IMR-90 (cell line): ENCODE results near the gene ATP5PO. TPM values are rescaled to one million over a fixed set of nuclear protein-coding genes. Genes with fewer than 3 reads are reported as not detected.

Source experiments
- ATAC-seq: fragments of 200-7000 bp; cut with Tn5 transposase; 2 replicates; pipeline ENCODE4 v1.9.1; 2020; ENCODE audit warnings: low read depth, mild to moderate bottlenecking, moderate library complexity
- BruUV-seq: library from RNA; stranded (reverse); fragments of 400-500 nt; replicated peaks from 2 replicates; lab custom pipeline; 2021; lab: Mats Ljungman, UMichigan
- CTCF ChIA-PET: fragments of 300-600 bp; formaldehyde crosslinking; extraction: SDS; loops from one replicate; lab custom pipeline; 2021; ENCODE audit warnings: antibody characterized with exemption; lab: Yijun Ruan, JAX
- POLR2A ChIA-PET: fragments of 300-600 bp; sonication (Branson Sonifier 250); formaldehyde crosslinking; loops from one replicate; lab custom pipeline; 2022; ENCODE audit warnings: antibody characterized with exemption; ENCODE audit not compliant: unreplicated experiment; lab: Charles Lee
- DNase-seq: peaks from one replicate; pipeline ENCODE4 v3.0.0; 2013
- H2AFZ ChIP-seq: replicated peaks from 2 replicates; pipeline ENCODE3; 2013; ENCODE audit warnings: low read length, mild to moderate bottlenecking; ENCODE audit not compliant: poor library complexity
- H2AK5ac ChIP-seq: 2 replicates; pipeline ENCODE4 v1.6.1; 2013; ENCODE audit warnings: low read depth, low read length, inconsistent platforms
- H2AK9ac ChIP-seq: replicated peaks from 2 replicates; pipeline ENCODE3; 2013; ENCODE audit warnings: mild to moderate bottlenecking, low read depth, low read length, moderate library complexity; ENCODE audit not compliant: poor library complexity
- H2BK120ac ChIP-seq: 2 replicates; pipeline ENCODE4 v1.6.1; 2013; ENCODE audit warnings: low read depth, low read length, inconsistent platforms
- H2BK15ac ChIP-seq: 3 replicates; pipeline ENCODE4 v1.6.1; 2013; ENCODE audit warnings: low read depth, low read length, inconsistent platforms
- H2BK20ac ChIP-seq: 2 replicates; pipeline ENCODE4 v1.6.1; 2013; ENCODE audit warnings: low read depth, mild to moderate bottlenecking, inconsistent platforms, low read length, moderate library complexity
- H2BK5ac ChIP-seq: 2 replicates; pipeline ENCODE4 v1.6.1; 2013; ENCODE audit warnings: mild to moderate bottlenecking, low read depth, low read length, inconsistent platforms; ENCODE audit not compliant: poor library complexity, severe bottlenecking
- H3K14ac ChIP-seq: replicated peaks from 2 replicates; pipeline ENCODE4 v1.6.1; 2013; ENCODE audit warnings: low read depth, low read length, inconsistent platforms
- H3K18ac ChIP-seq: 2 replicates; pipeline ENCODE4 v1.6.1; 2013; ENCODE audit warnings: low read depth, low read length, control low read depth
- H3K23ac ChIP-seq: 2 replicates; pipeline ENCODE4 v1.6.1; 2013; ENCODE audit warnings: low read depth, low read length, inconsistent platforms
- H3K27ac ChIP-seq: 2 replicates; pipeline ENCODE4 v1.5.1; 2013; ENCODE audit warnings: mild to moderate bottlenecking, control low read depth, low read length; ENCODE audit not compliant: insufficient read depth
- H3K27me3 ChIP-seq: 2 replicates; pipeline ENCODE4 v1.6.1; 2013; ENCODE audit warnings: low read length; ENCODE audit not compliant: control insufficient read depth, insufficient read depth
- H3K36me3 ChIP-seq: 2 replicates; pipeline ENCODE4 v1.6.1; 2013; ENCODE audit warnings: low read length, mixed read lengths; ENCODE audit not compliant: control insufficient read depth, insufficient read depth
- H3K4ac ChIP-seq: 2 replicates; pipeline ENCODE4 v1.6.1; 2013; ENCODE audit warnings: low read depth, low read length, inconsistent platforms
- H3K4me1 ChIP-seq: 2 replicates; pipeline ENCODE4 v1.6.1; 2013; ENCODE audit warnings: low read length, mixed read lengths; ENCODE audit not compliant: control insufficient read depth, insufficient read depth
- H3K4me2 ChIP-seq: 2 replicates; pipeline ENCODE4 v1.6.1; 2013; ENCODE audit warnings: low read depth, mild to moderate bottlenecking, control low read depth, low read length, moderate library complexity
- H3K4me3 ChIP-seq: 2 replicates; pipeline ENCODE4 v1.5.1; 2013; ENCODE audit warnings: low read depth, mild to moderate bottlenecking, control low read depth, low read length, moderate library complexity; ENCODE audit not compliant: insufficient read depth
- H3K56ac ChIP-seq: 2 replicates; pipeline ENCODE4 v1.6.1; 2013; ENCODE audit warnings: low read length, inconsistent platforms; ENCODE audit not compliant: insufficient read depth; ENCODE audit errors: extremely low read depth
- H3K79me1 ChIP-seq, 2 experiments: 2 replicates each; pipeline ENCODE4 v1.6.1; 2013; ENCODE audit warnings: low read length in 2 of 2, inconsistent platforms in 1 of 2, low read depth in 1 of 2
- H3K9ac ChIP-seq: 2 replicates; pipeline ENCODE4 v1.6.1; 2013; ENCODE audit warnings: low read depth, low read length, control low read depth
- H3K9me1 ChIP-seq: 2 replicates; pipeline ENCODE4 v1.6.1; 2013; ENCODE audit warnings: low read length, inconsistent platforms; ENCODE audit not compliant: insufficient read depth
- H3K9me3 ChIP-seq: 2 replicates; pipeline ENCODE4 v1.6.1; 2013; ENCODE audit warnings: low read length; ENCODE audit not compliant: control insufficient read depth, insufficient read depth
- H4K20me1 ChIP-seq: 2 replicates; pipeline ENCODE4 v1.6.1; 2013; ENCODE audit warnings: low read length, inconsistent platforms; ENCODE audit not compliant: insufficient read depth
- H4K5ac ChIP-seq: 2 replicates; pipeline ENCODE4 v1.6.1; 2013; ENCODE audit warnings: mild to moderate bottlenecking, low read depth, low read length, control low read depth
- H4K8ac ChIP-seq, 2 experiments: 2 replicates each; pipeline ENCODE4 v1.6.1; 2013; ENCODE audit warnings: low read depth in 2 of 2, low read length in 2 of 2, control low read depth in 1 of 2, inconsistent platforms in 1 of 2
- H4K91ac ChIP-seq: 2 replicates; pipeline ENCODE4 v1.6.1; 2013; ENCODE audit warnings: low read depth, low read length, inconsistent platforms; ENCODE audit not compliant: insufficient read depth
- CEBPB ChIP-seq: IDR thresholded peaks from 2 replicates; pipeline ENCODE4 v1.6.1; 2012; ENCODE audit warnings: low read depth, low read length, improper control_type of control experiment
- CHD1 ChIP-seq: IDR thresholded peaks from 2 replicates; pipeline ENCODE4 v1.6.1; 2012; ENCODE audit warnings: low read depth, low read length, improper control_type of control experiment
- ELK1 ChIP-seq: fragments of 150-350 bp; IDR thresholded peaks from 2 replicates; pipeline ENCODE4 v1.6.1; 2016; ENCODE audit warnings: low read depth, mild to moderate bottlenecking, low read length, moderate library complexity, borderline replicate concordance
- FOS ChIP-seq: fragments of 150-350 bp; IDR thresholded peaks from 2 replicates; pipeline ENCODE4 v1.6.1; 2016; ENCODE audit warnings: low read depth, low read length
- MAFK ChIP-seq: IDR thresholded peaks from 2 replicates; pipeline ENCODE4 v1.6.1; 2012; ENCODE audit warnings: low read depth, low read length, improper control_type of control experiment
- MXI1 ChIP-seq: IDR thresholded peaks from 2 replicates; pipeline ENCODE4 v1.6.1; 2012; ENCODE audit warnings: low read depth, mild to moderate bottlenecking, low read length, moderate library complexity, borderline replicate concordance
- NFE2L2 ChIP-seq: fragments of 150-350 bp; IDR thresholded peaks from 2 replicates; pipeline ENCODE4 v1.6.1; 2016; ENCODE audit warnings: low read depth, mild to moderate bottlenecking, low read length
- RAD21 ChIP-seq: IDR thresholded peaks from 2 replicates; pipeline ENCODE4 v1.6.1; 2012; ENCODE audit warnings: low read length, improper control_type of control experiment
- RCOR1 ChIP-seq: IDR thresholded peaks from 2 replicates; pipeline ENCODE4 v1.6.1; 2012; ENCODE audit warnings: mild to moderate bottlenecking, low read length, improper control_type of control experiment; ENCODE audit not compliant: insufficient replicate concordance
- RFX5 ChIP-seq: IDR thresholded peaks from 2 replicates; pipeline ENCODE4 v1.8.0; 2012; ENCODE audit warnings: low read depth, mild to moderate bottlenecking, low read length, moderate library complexity
- SMC3 ChIP-seq: fragments of 150-350 bp; IDR thresholded peaks from 2 replicates; pipeline ENCODE4 v1.6.1; 2016; ENCODE audit warnings: low read depth, mild to moderate bottlenecking, antibody characterized with exemption, low read length, moderate library complexity
- USF2 ChIP-seq: fragments of 150-350 bp; IDR thresholded peaks from 2 replicates; pipeline ENCODE4 v1.6.1; 2017; ENCODE audit warnings: mild to moderate bottlenecking, antibody characterized with exemption, low read length, low read depth
- WGBS, 2 experiments: methylation state at CpG; one replicate each; pipeline versions ENCODE4 v1.1.5 to v1.1.7; 2013; ENCODE audit warnings: missing lambda C conversion rate in 2 of 2; ENCODE audit not compliant: insufficient read length in 1 of 2; ENCODE audit errors: extremely low coverage in 2 of 2; 5-methylcytosine and 5-hydroxymethylcytosine counted together
- dilution Hi-C: fragments of 300-500 bp; cut with HindIII; formaldehyde crosslinking; loops from one replicate; pipeline ENCODE4 v1.14.3; 2018; ENCODE audit warnings: low sequenced_read_pairs; ENCODE audit not compliant: unreplicated experiment
- in situ Hi-C: fragments of 300-500 bp; cut with MboI; formaldehyde crosslinking; loops from 3 replicates; pipeline ENCODE4 v1.14.3; 2019; ENCODE audit warnings: low sequenced_read_pairs, inconsistent platforms, mixed read lengths
- intact Hi-C: fragments of 100-400 bp; cut with micrococcal nuclease; formaldehyde crosslinking; loops from 2 replicates; pipeline ENCODE4 v1.10.0; 2022
- polyA plus RNA-seq, 3 experiments: library from polyadenylated mRNA; depleted of rRNA; stranded (reverse); fragments of >200 nt; gene quantifications; 2 replicates each; pipeline ENCODE4 v1.2.3, GENCODE V29; 2012; ENCODE audit warnings: low replicate concordance in 1 of 3
- total RNA-seq: library from RNA; depleted of rRNA; stranded (reverse); fragments of >200 nt; gene quantifications from 2 replicates; pipeline ENCODE4 v1.2.3, GENCODE V29; 2012
- TF ChIP-seq, protein P1 (sequence below): conservative IDR thresholded peaks from 2 replicates; pipeline ENCODE4 v1.5.1; 2012; ENCODE audit warnings: mild to moderate bottlenecking, low read depth, low read length, improper control_type of control experiment

ATP5PO gene
- total and polyA plus RNA-seq, 2 of the 4 experiments (the other 2 are of a cell fraction): 237 to 250 TPM

DNA sequence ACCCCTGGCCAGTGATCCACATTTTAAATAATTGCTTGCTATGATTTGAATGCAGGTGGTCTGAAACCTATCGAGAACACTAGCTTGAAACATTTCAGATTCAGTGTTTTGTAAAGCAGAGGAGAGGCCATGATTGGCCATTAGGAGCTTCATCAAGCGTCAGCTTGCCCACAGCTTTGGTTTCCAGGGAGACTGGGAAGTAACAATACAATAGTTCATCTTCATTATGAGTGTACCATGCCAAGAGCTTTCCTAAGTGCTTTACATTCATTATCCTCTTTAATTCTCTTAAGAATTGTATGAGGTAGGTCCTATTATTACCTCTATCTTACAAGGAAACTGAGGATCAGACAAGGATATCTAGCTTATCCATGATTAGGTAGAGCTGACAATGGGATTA is 27.7 kb upstream of the ATP5PO start:
- intact Hi-C loops: no loop called here
- Histone ChIP-seq H2BK120ac (no peak overlapping the region), H4K8ac (no peak overlapping the region), H4K91ac (no peak overlapping the region), H3K36me3 (no peaks in the 10 kb centered on the region), H2BK5ac (no peak overlapping the region), H3K14ac (no peak overlapping the region), H3K4me1 (peaks cover 12% of the 10 kb centered on the region), H3K23ac (no peak overlapping the region), H3K4me2 (no peak overlapping the region), H2AK9ac (no peak overlapping the region), H2AFZ (no peak overlapping the region), H3K56ac (no peak overlapping the region), H2BK20ac (no peak overlapping the region), H2BK15ac (no peak overlapping the region), H3K27ac (no peak overlapping the region), H4K5ac (no peak overlapping the region), H2AK5ac (no peak overlapping the region), H3K4ac (no peak overlapping the region), H4K20me1 (no peaks in the 10 kb centered on the region), H3K9ac (no peak overlapping the region), H3K79me1 (peaks cover 0 to under 1% of the 10 kb centered on the region in 2 experiments; a peak in 1 of 4 replicates), H3K4me3 (no peak overlapping the region), H3K27me3 (no peaks in the 10 kb centered on the region), H3K18ac (no peak overlapping the region), H3K9me3 (no peaks in the 10 kb centered on the region), H3K9me1 (peaks cover 13% of the 10 kb centered on the region)
- CTCF ChIA-PET: interaction anchor here (0.7 kb wide), 1 partner anchor 308 kb away, joined by 3 read pairs; no protein-coding TSS in a partner anchor
- DNase-seq: no peak
- BruUV-seq: no TSS peak
- POLR2A ChIA-PET: no interaction called here
- dilution Hi-C loops: no loop called here
- no peak for ATAC-seq
- TF ChIP-seq MXI1: no peak
- TF ChIP-seq ELK1: no peak
- TF ChIP-seq RAD21: no peak
- no peak for TF ChIP-seq CEBPB
- TF ChIP-seq RFX5: no peak
- no peak for TF ChIP-seq SMC3
- no peak for TF ChIP-seq RCOR1
- TF ChIP-seq CHD1: no peak
- no peak for TF ChIP-seq FOS
- no peak for TF ChIP-seq USF2
- no peak for TF ChIP-seq NFE2L2
- TF ChIP-seq MAFK: no peak
- TF ChIP-seq, protein P1, sequence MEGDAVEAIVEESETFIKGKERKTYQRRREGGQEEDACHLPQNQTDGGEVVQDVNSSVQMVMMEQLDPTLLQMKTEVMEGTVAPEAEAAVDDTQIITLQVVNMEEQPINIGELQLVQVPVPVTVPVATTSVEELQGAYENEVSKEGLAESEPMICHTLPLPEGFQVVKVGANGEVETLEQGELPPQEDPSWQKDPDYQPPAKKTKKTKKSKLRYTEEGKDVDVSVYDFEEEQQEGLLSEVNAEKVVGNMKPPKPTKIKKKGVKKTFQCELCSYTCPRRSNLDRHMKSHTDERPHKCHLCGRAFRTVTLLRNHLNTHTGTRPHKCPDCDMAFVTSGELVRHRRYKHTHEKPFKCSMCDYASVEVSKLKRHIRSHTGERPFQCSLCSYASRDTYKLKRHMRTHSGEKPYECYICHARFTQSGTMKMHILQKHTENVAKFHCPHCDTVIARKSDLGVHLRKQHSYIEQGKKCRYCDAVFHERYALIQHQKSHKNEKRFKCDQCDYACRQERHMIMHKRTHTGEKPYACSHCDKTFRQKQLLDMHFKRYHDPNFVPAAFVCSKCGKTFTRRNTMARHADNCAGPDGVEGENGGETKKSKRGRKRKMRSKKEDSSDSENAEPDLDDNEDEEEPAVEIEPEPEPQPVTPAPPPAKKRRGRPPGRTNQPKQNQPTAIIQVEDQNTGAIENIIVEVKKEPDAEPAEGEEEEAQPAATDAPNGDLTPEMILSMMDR: no peak
- in situ Hi-C loops: no loop called here
- no CpG with 5 or more reads among the region's 2 CpGs for WGBS, 2 experiments
